ENCODE data around the gene CFHR2. TPM values are rescaled to one million over a fixed set of nuclear protein-coding genes. Genes with fewer than 3 reads are reported as not detected.
"Not testable (repeated sequence)": the region's sequence is repeated elsewhere in the genome, so short reads cannot be mapped to it uniquely, and the experiment has no call there.

The CFHR2 gene
- total RNA-seq, 1 donor from 2014 or later, result not detected

- DNase-seq (ENCODE audit: extremely low spot score, unreplicated experiment), result no peak
- H3K4me3 Mint-ChIP-seq (ENCODE audit: unreplicated experiment), result no peak overlapping the region
- no peak for TF ChIP-seq CTCF (IDR thresholded peaks at IDR 0.05)
- H3K9me3 Mint-ChIP-seq (ENCODE audit: unreplicated experiment), result no peaks in the 10 kb centered on the region
- H3K4me1 Mint-ChIP-seq (ENCODE audit: unreplicated experiment), result no peaks in the 10 kb centered on the region
- H3K36me3 Mint-ChIP-seq (ENCODE audit: unreplicated experiment), result no peaks in the 10 kb centered on the region
- H3K27ac Mint-ChIP-seq (ENCODE audit: unreplicated experiment), result no peak overlapping the region
- peaks cover 18% of the 10 kb centered on the region for H3K27me3 Mint-ChIP-seq (ENCODE audit: unreplicated experiment)
These were observed 17.3 kb downstream of the CFHR2 start for GRCh38 chr1:196960854-196961253.

GRCh38 chr1:196970182-196970581, 26.6 kb downstream of the CFHR2 start:
- DNase-seq (ENCODE audit: extremely low spot score, unreplicated experiment), result no peak
- H3K4me3 Mint-ChIP-seq (ENCODE audit: unreplicated experiment), result no peak overlapping the region
- no peaks in the 10 kb centered on the region for H3K4me1 Mint-ChIP-seq (ENCODE audit: unreplicated experiment)
- H3K36me3 Mint-ChIP-seq (ENCODE audit: unreplicated experiment), result no peaks in the 10 kb centered on the region
- TF ChIP-seq CTCF (IDR thresholded peaks at IDR 0.05), result no peak
- H3K9me3 Mint-ChIP-seq (ENCODE audit: unreplicated experiment), result no peaks in the 10 kb centered on the region
- H3K27me3 Mint-ChIP-seq (ENCODE audit: unreplicated experiment), result peaks cover 23% of the 10 kb centered on the region
- no peak overlapping the region for H3K27ac Mint-ChIP-seq (ENCODE audit: unreplicated experiment)

GRCh38 chr1:196976278-196976677, 32.7 kb downstream of the CFHR2 start:
- H3K36me3 Mint-ChIP-seq (ENCODE audit: unreplicated experiment), result no peaks in the 10 kb centered on the region
- no peak for TF ChIP-seq CTCF (IDR thresholded peaks at IDR 0.05)
- H3K27ac Mint-ChIP-seq (ENCODE audit: unreplicated experiment), result no peak overlapping the region
- DNase-seq (ENCODE audit: extremely low spot score, unreplicated experiment), result no peak
- H3K4me3 Mint-ChIP-seq (ENCODE audit: unreplicated experiment), result no peak overlapping the region
- peaks cover 9% of the 10 kb centered on the region for H3K27me3 Mint-ChIP-seq (ENCODE audit: unreplicated experiment)
- H3K9me3 Mint-ChIP-seq (ENCODE audit: unreplicated experiment), result no peaks in the 10 kb centered on the region
- no peaks in the 10 kb centered on the region for H3K4me1 Mint-ChIP-seq (ENCODE audit: unreplicated experiment)

- Mint-ChIP-seq H3K4me1 (ENCODE audit: unreplicated experiment) (no peaks in the 10 kb centered on the region), H3K27me3 (ENCODE audit: unreplicated experiment) (peaks cover 2% of the 10 kb centered on the region), H3K4me3 (ENCODE audit: unreplicated experiment) (no peak within 1 kb of the TSS), H3K9me3 (ENCODE audit: unreplicated experiment) (no peaks in the 10 kb centered on the region), H3K36me3 (ENCODE audit: unreplicated experiment) (no peaks in the 10 kb centered on the region), H3K27ac (ENCODE audit: unreplicated experiment) (no peak within 1 kb of the TSS)
- DNase-seq (ENCODE audit: extremely low spot score, unreplicated experiment), result no peak
- TF ChIP-seq CTCF (IDR thresholded peaks at IDR 0.05), result no peak
These were observed 33.7 kb downstream of the CFHR2 start, which contains the start of gene CFHR5 for GRCh38 chr1:196977278-196977677. Gene CFHR5, plus strand, starts transcription at chr1:196977556. Its CDS starts 109 bp downstream, at chr1:196977665.

GRCh38 chr1:196980859-196981258, 37.3 kb downstream of the CFHR2 start:
- no peaks in the 10 kb centered on the region for H3K4me1 Mint-ChIP-seq (ENCODE audit: unreplicated experiment)
- DNase-seq (ENCODE audit: extremely low spot score, unreplicated experiment), result no peak
- no peaks in the 10 kb centered on the region for H3K9me3 Mint-ChIP-seq (ENCODE audit: unreplicated experiment)
- no peaks in the 10 kb centered on the region for H3K36me3 Mint-ChIP-seq (ENCODE audit: unreplicated experiment)
- no peak overlapping the region for H3K27ac Mint-ChIP-seq (ENCODE audit: unreplicated experiment)
- H3K27me3 Mint-ChIP-seq (ENCODE audit: unreplicated experiment), result peaks cover 9% of the 10 kb centered on the region
- no peak overlapping the region for H3K4me3 Mint-ChIP-seq (ENCODE audit: unreplicated experiment)
- TF ChIP-seq CTCF (IDR thresholded peaks at IDR 0.05), result no peak

GRCh38 chr1:196982247-196982646, 38.7 kb downstream of the CFHR2 start:
- H3K36me3 Mint-ChIP-seq (ENCODE audit: unreplicated experiment); H3K9me3 Mint-ChIP-seq (ENCODE audit: unreplicated experiment); DNase-seq (ENCODE audit: extremely low spot score, unreplicated experiment); H3K27me3 Mint-ChIP-seq (ENCODE audit: unreplicated experiment); H3K4me1 Mint-ChIP-seq (ENCODE audit: unreplicated experiment); H3K4me3 Mint-ChIP-seq (ENCODE audit: unreplicated experiment); H3K27ac Mint-ChIP-seq (ENCODE audit: unreplicated experiment): not testable (repeated sequence)

- H3K27ac Mint-ChIP-seq (ENCODE audit: unreplicated experiment); H3K9me3 Mint-ChIP-seq (ENCODE audit: unreplicated experiment); H3K4me3 Mint-ChIP-seq (ENCODE audit: unreplicated experiment); H3K4me1 Mint-ChIP-seq (ENCODE audit: unreplicated experiment); H3K36me3 Mint-ChIP-seq (ENCODE audit: unreplicated experiment); DNase-seq (ENCODE audit: extremely low spot score, unreplicated experiment): not testable (repeated sequence)
- H3K27me3 Mint-ChIP-seq (ENCODE audit: unreplicated experiment), result peaks cover 28% of the 10 kb centered on the region
These were observed 48.5 kb downstream of the CFHR2 start for GRCh38 chr1:196991919-196992651.

Data from osteocyte (in vitro differentiated cells).